HG03045 (cell line): ENCODE measurements around the gene PLOD1.

ENCODE experiments used
- ATAC-seq: cut with Tn5 transposase; IDR thresholded peaks from one replicate; pipeline ENCODE4 v1.9.1; 2021; ENCODE audit warnings: mild to moderate bottlenecking, moderate library complexity; ENCODE audit not compliant: unreplicated experiment

PLOD1 gene

GRCh38 chr1:11970441-11971185 lies 36.1 kb downstream of the PLOD1 start:
- ATAC-seq = no peak

- ATAC-seq = no peak
These were observed 43.1 kb downstream of the PLOD1 start for GRCh38 chr1:11977625-11978024.

- ATAC-seq = no peak
These were observed 43.8 kb downstream of the PLOD1 start for GRCh38 chr1:11978301-11978700.

- no peak for ATAC-seq
These were observed 44.7 kb downstream of the PLOD1 start for GRCh38 chr1:11979028-11979850.

- peak; percentile 90 for ATAC-seq
These were observed 45.5 kb downstream of the PLOD1 start, which contains the start of gene MFN2 for GRCh38 chr1:11979851-11980675. Gene MFN2 (plus strand): TSS chr1:11980444. CDS start chr1:11989169, 8,725 bp downstream.

- ATAC-seq = no peak
These were observed 46.1 kb downstream of the PLOD1 start for GRCh38 chr1:11980676-11980972.

GRCh38 chr1:11981378-11982009 lies 47.0 kb downstream of the PLOD1 start:
- ATAC-seq = no peak

- no peak for ATAC-seq
These were observed 47.5 kb downstream of the PLOD1 start for GRCh38 chr1:11982010-11982392.

GRCh38 chr1:11984121-11984520 lies 49.6 kb downstream of the PLOD1 start:
- no peak for ATAC-seq

GRCh38 chr1:11984576-11984975 lies 50.1 kb downstream of the PLOD1 start:
- ATAC-seq = no peak

- no peak for ATAC-seq
These were observed 50.7 kb downstream of the PLOD1 start for GRCh38 chr1:11985171-11985570.

- ATAC-seq = no peak
These were observed 51.3 kb downstream of the PLOD1 start for GRCh38 chr1:11985851-11986250.

- ATAC-seq = no peak
These were observed 55.2 kb downstream of the PLOD1 start for GRCh38 chr1:11989669-11990068.

GRCh38 chr1:11990303-11991032 lies 56.0 kb downstream of the PLOD1 start:
- ATAC-seq = no peak

- ATAC-seq = no peak
These were observed 57.6 kb downstream of the PLOD1 start for GRCh38 chr1:11991969-11992676.

GRCh38 chr1:11997081-11997850 lies 62.7 kb downstream of the PLOD1 start:
- no peak for ATAC-seq

GRCh38 chr1:11998636-11999035 lies 64.1 kb downstream of the PLOD1 start:
- ATAC-seq = no peak

GRCh38 chr1:11999236-11999635 lies 64.7 kb downstream of the PLOD1 start:
- no peak for ATAC-seq
